Heart right ventricle (tissue), 16 donors: Measurements from ENCODE around the gene PIGN. TPM values are rescaled to one million over a fixed set of nuclear protein-coding genes. Genes with fewer than 3 reads are reported as not detected.

ENCODE experiments used
- ATAC-seq, 8 donors: fragments of 200-7000 bp; cut with Tn5 transposase; one replicate each; pipeline ENCODE4 v1.9.1; 2020; ENCODE audit warnings: mild to moderate bottlenecking in 8 of 8, moderate library complexity in 8 of 8, moderate number of reproducible peaks in 1 of 8
- DNase-seq, 2 donors: peaks; one replicate each; pipeline ENCODE4 v3.0.0-alpha.2; 2020
- H3K27ac ChIP-seq, 10 donors: fragments of 200-600 bp; sonication (generic) in 2 of 10; one replicate each; pipeline versions ENCODE4 v1.5.0 to v1.8.0; 2020 to 2022; ENCODE audit warnings: mild to moderate bottlenecking in 3 of 10
- H3K27me3 ChIP-seq, 7 donors: fragments of 200-600 bp; one replicate each; pipeline ENCODE4 v1.8.0; 2021 to 2022; ENCODE audit warnings: mild to moderate bottlenecking in 2 of 7
- H3K36me3 ChIP-seq, 9 donors: fragments of 200-600 bp; sonication (generic) in 1 of 9; one replicate each; pipeline versions ENCODE4 v1.5.0 to v1.8.0; 2020 to 2022; ENCODE audit warnings: mild to moderate bottlenecking in 2 of 9
- H3K4me1 ChIP-seq, 9 donors: fragments of 200-600 bp; sonication (generic) in 1 of 9; one replicate each; pipeline versions ENCODE4 v1.5.0 to v1.8.0; 2020 to 2022; ENCODE audit warnings: mild to moderate bottlenecking in 4 of 9
- H3K4me3 ChIP-seq, 10 donors: fragments of 200-600 bp; sonication (generic) in 2 of 10; one replicate each; pipeline versions ENCODE4 v1.5.0 to v1.8.0; 2020 to 2022; ENCODE audit warnings: mild to moderate bottlenecking in 7 of 10, moderate library complexity in 2 of 10
- H3K9me3 ChIP-seq, 11 donors: fragments of 200-600 bp in 10 of 11; sonication (generic) in 2 of 11; one replicate each; pipeline versions ENCODE4 v1.5.0 to v1.8.0; 2013 to 2022; ENCODE audit warnings: mild to moderate bottlenecking in 2 of 11, control low read depth in 1 of 11, moderate library complexity in 1 of 11
- CTCF ChIP-seq, 9 donors: fragments of 200-600 bp; sonication (generic) in 2 of 9; IDR thresholded peaks; one replicate each; pipeline versions ENCODE4 v1.5.0 to v1.8.0; 2021 to 2022; ENCODE audit warnings: antibody characterized with exemption in 9 of 9, mild to moderate bottlenecking in 5 of 9, moderate library complexity in 1 of 9
- WGBS, 2 donors: extraction: QIAGEN DNeasy Blood & Tissue Kit; methylation state at CpG; one replicate each; pipeline ENCODE4 v1.1.7; 2013; ENCODE audit warnings: inconsistent platforms in 1 of 2; 5-methylcytosine and 5-hydroxymethylcytosine counted together
- intact Hi-C, 10 donors: fragments of 100-400 bp; cut with DNase I; formaldehyde crosslinking; loops; one replicate each; pipeline versions ENCODE4 v1.11.1 to v1.14.2; 2022
- polyA plus RNA-seq, 2 donors: library from polyadenylated mRNA; stranded (reverse); fragments of 200-250 nt; gene quantifications; one replicate each; pipeline ENCODE4 v1.2.3, GENCODE V29; 2013
- total RNA-seq, 10 donors: library from RNA; stranded (reverse); fragmentation: NEBNext Ultra II Directional in 3 of 10; extraction: Animal tissue kit (Norgen Biotek cat#: 25700) in 3 of 10; gene quantifications; one replicate each; pipeline versions ENCODE4 v1.2.1 to v1.2.4, GENCODE V29; 2021 to 2023
- donor health status: Arrhythmogenic right ventricular cardiomyopathy.
- donor health status: ischemic (EF 13 %, LVEDD 7.1; RV severe dilation, severe dysfunction).
- donor health status: healthy with polysubstance abuse.
- donor health status: DM: no; HTN: yes; CAD: no.
- donor health status: DM: no; HTN: no; CAD: no.
- donor health status: ischemic (EF 25% LVEDD 6.9; RV normal size, moderate dysfunction).
- donor health status: ischemic (EF 25% LVEDD 5.7; RV mildly dilated, moderate dysfunction).
- donor health status: healthy.
- donor health status: DM: yes; HTN: yes; CAD: no.
- donor health status: Ischemic cardiomyopathy.
- donor health status: ischemic (EF 35%, LVEDD 5.7; RV mildly dilated, moderate dysfunction).
- donor health status: nonischemic (EF 11% LVEDD 7.7; RV severe dilation, severe dysfunction).
- donor health status: DM: yes; HTN: yes; CAD: no.
- donor health status: PGD.
- donor health status: ischemic (EF 29% LVEDD 5.4; RV normal size, mild dysfunction).
- donor health status: nonischemic (EF 23%, LVEDD 6.1; RV moderate dilation, normal function).

Gene PIGN
- total and polyA plus RNA-seq, 12 donors = 4.4 to 31.6 (median 19.7) TPM

- no peak for TF ChIP-seq CTCF (IDR thresholded peaks at IDR 0.05)
- WGBS, 2 donors = 88 to 92% methylated on average over 5 of the region's 5 CpGs
Observed at GRCh38 chr18:62033207-62033606, 153.6 kb downstream of the PIGN start.

GRCh38 chr18:62030091-62030985 is 156.5 kb downstream of the PIGN start:
- Histone ChIP-seq H3K27me3 (peaks cover 0 to 7% (median 0%) of the 10 kb centered on the region in 7 donors), H3K27ac (no peak overlapping the region), H3K36me3 (no peaks in the 10 kb centered on the region), H3K9me3 (no peaks in the 10 kb centered on the region), H3K4me1 (peaks cover 0 to 8% (median 0%) of the 10 kb centered on the region in 9 donors), H3K4me3 (no peak overlapping the region)
- intact Hi-C loops = no loop called here
- no peak for DNase-seq
- no peak for ATAC-seq
- no peak for TF ChIP-seq CTCF (IDR thresholded peaks at IDR 0.05)
- 65 to 70% methylated on average over 5 of the region's 5 CpGs for WGBS, 2 donors

More at GRCh38 chr18:62033207-62033606, 153.6 kb downstream of the PIGN start:
- peaks cover 0 to 3% (median 0%) of the 10 kb centered on the region in 7 donors for H3K27me3 ChIP-seq
- peaks cover 0 to 18% (median 9%) of the 10 kb centered on the region in 9 donors for H3K4me1 ChIP-seq
- no peaks in the 10 kb centered on the region for H3K36me3 ChIP-seq
- no peaks in the 10 kb centered on the region for H3K9me3 ChIP-seq
- intact Hi-C loops = no loop called here
- DNase-seq (no peak), ATAC-seq (no peak)
- no peak overlapping the region for H3K4me3 ChIP-seq
- no peak overlapping the region for H3K27ac ChIP-seq

- Histone ChIP-seq H3K27me3 (peaks cover 0 to 7% (median 0%) of the 10 kb centered on the region in 7 donors), H3K36me3 (no peaks in the 10 kb centered on the region), H3K9me3 (no peaks in the 10 kb centered on the region), H3K4me3 (no peak overlapping the region), H3K4me1 (peaks cover 0 to 8% (median 0%) of the 10 kb centered on the region in 9 donors), H3K27ac (no peak overlapping the region)
- WGBS, 2 donors = 70 to 74% methylated on average over 2 of the region's 2 CpGs
- DNase-seq (no peak), ATAC-seq (peak in 2 of 8 donors; percentile 16 to 64)
- no peak for TF ChIP-seq CTCF (IDR thresholded peaks at IDR 0.05)
- intact Hi-C loops = loop anchor here in 1 of 10 donors (10.0 kb wide), 1 partner anchor 124 kb away; no protein-coding TSS in a partner anchor
Observed at GRCh38 chr18:62028715-62029114, 158.1 kb downstream of the PIGN start.

- H3K27me3 ChIP-seq = peaks cover 0 to 7% (median 0%) of the 10 kb centered on the region in 7 donors
- no peak for TF ChIP-seq CTCF (IDR thresholded peaks at IDR 0.05)
- H3K27ac ChIP-seq = no peak overlapping the region
- DNase-seq (no peak), ATAC-seq (peak in 3 of 8 donors; percentile 41 to 66 (median 54))
- no peak overlapping the region for H3K4me3 ChIP-seq
- intact Hi-C loops = loop anchor here in 1 of 10 donors (10.0 kb wide), 1 partner anchor 123 kb away; no protein-coding TSS in a partner anchor
- H3K4me1 ChIP-seq = peaks cover 0 to 8% (median 0%) of the 10 kb centered on the region in 9 donors
- H3K9me3 ChIP-seq = no peaks in the 10 kb centered on the region
- 42 to 44% methylated on average over 6 of the region's 6 CpGs for WGBS, 2 donors
- no peaks in the 10 kb centered on the region for H3K36me3 ChIP-seq
Observed at GRCh38 chr18:62027914-62028520, 158.8 kb downstream of the PIGN start.
